Neuron (in vitro differentiated cells): ENCODE results near the gene C19orf25.
"Not testable (repeated sequence)": the region's sequence is repeated elsewhere in the genome, so short reads cannot be mapped to it uniquely, and the experiment has no call there.

Experiments used
- H2AFZ ChIP-seq: one replicate; pipeline ENCODE4 v1.6.1; 2013; ENCODE audit warnings: low read depth, mild to moderate bottlenecking, inconsistent platforms, low read length, moderate library complexity
- H3K27me3 ChIP-seq: one replicate; pipeline ENCODE4 v1.6.1; 2013; ENCODE audit warnings: low read length; ENCODE audit not compliant: insufficient read depth
- H3K36me3 ChIP-seq: one replicate; pipeline ENCODE4 v1.6.1; 2013; ENCODE audit warnings: low read length; ENCODE audit not compliant: insufficient read depth
- H3K4me1 ChIP-seq: one replicate; pipeline ENCODE4 v1.6.1; 2013; ENCODE audit warnings: low read length; ENCODE audit not compliant: insufficient read depth
- H3K4me3 ChIP-seq: 2 replicates; pipeline ENCODE4 v1.5.1; 2013; ENCODE audit warnings: mild to moderate bottlenecking, low read length, moderate library complexity
- H3K9me3 ChIP-seq: one replicate; pipeline ENCODE4 v1.6.1; 2013; ENCODE audit warnings: low read length

The C19orf25 gene

GRCh38 chr19:1488282-1488601 lies 9.2 kb upstream of the C19orf25 start:
- no peaks in the 10 kb centered on the region for H3K36me3 ChIP-seq
- H3K4me1 ChIP-seq = peaks cover 17% of the 10 kb centered on the region
- no peak overlapping the region for H2AFZ ChIP-seq
- no peaks in the 10 kb centered on the region for H3K9me3 ChIP-seq
- H3K4me3 ChIP-seq = no peak overlapping the region
- no peaks in the 10 kb centered on the region for H3K27me3 ChIP-seq

- no peak overlapping the region for H2AFZ ChIP-seq
- H3K9me3 ChIP-seq = no peaks in the 10 kb centered on the region
- peaks cover 12% of the 10 kb centered on the region for H3K4me1 ChIP-seq
These were observed 8.7 kb upstream of the C19orf25 start for GRCh38 chr19:1487576-1488281.

GRCh38 chr19:1486720-1487575 lies 7.9 kb upstream of the C19orf25 start:
- H3K4me3 ChIP-seq = no peak overlapping the region
- no peaks in the 10 kb centered on the region for H3K36me3 ChIP-seq
- H3K9me3 ChIP-seq = no peaks in the 10 kb centered on the region
- no peaks in the 10 kb centered on the region for H3K27me3 ChIP-seq
- no peak overlapping the region for H2AFZ ChIP-seq
- peaks cover 8% of the 10 kb centered on the region for H3K4me1 ChIP-seq

More at GRCh38 chr19:1487576-1488281, 8.7 kb upstream of the C19orf25 start:
- Histone ChIP-seq H3K27me3 (no peaks in the 10 kb centered on the region), H3K36me3 (no peaks in the 10 kb centered on the region), H3K4me3 (no peak overlapping the region)

- no peak overlapping the region for H3K4me3 ChIP-seq
- no peaks in the 10 kb centered on the region for H3K36me3 ChIP-seq
- H2AFZ ChIP-seq = no peak overlapping the region
- H3K4me1 ChIP-seq = no peaks in the 10 kb centered on the region
- H3K9me3 ChIP-seq = no peaks in the 10 kb centered on the region
- H3K27me3 ChIP-seq = no peaks in the 10 kb centered on the region
These were observed 5.0 kb upstream of the C19orf25 start for GRCh38 chr19:1483979-1484428.

GRCh38 chr19:1483131-1483978 lies 4.3 kb upstream of the C19orf25 start:
- Histone ChIP-seq H3K4me3 (no peak overlapping the region), H3K36me3 (no peaks in the 10 kb centered on the region), H3K27me3 (no peaks in the 10 kb centered on the region), H3K4me1 (peaks cover 2% of the 10 kb centered on the region), H2AFZ (no peak overlapping the region), H3K9me3 (no peaks in the 10 kb centered on the region)

GRCh38 chr19:1482361-1483130 lies 3.5 kb upstream of the C19orf25 start:
- H3K4me3 ChIP-seq = no peak overlapping the region
- no peaks in the 10 kb centered on the region for H3K9me3 ChIP-seq
- H3K4me1 ChIP-seq = peaks cover 8% of the 10 kb centered on the region
- no peaks in the 10 kb centered on the region for H3K36me3 ChIP-seq
- H2AFZ ChIP-seq = no peak overlapping the region
- H3K27me3 ChIP-seq = no peaks in the 10 kb centered on the region

GRCh38 chr19:1481893-1482360 lies 2.9 kb upstream of the C19orf25 start:
- H3K4me3 ChIP-seq = no peak overlapping the region
- H3K27me3 ChIP-seq = no peaks in the 10 kb centered on the region
- no peaks in the 10 kb centered on the region for H3K9me3 ChIP-seq
- no peak overlapping the region for H2AFZ ChIP-seq
- peaks cover 8% of the 10 kb centered on the region for H3K4me1 ChIP-seq
- peaks cover 5% of the 10 kb centered on the region for H3K36me3 ChIP-seq

- Histone ChIP-seq H3K27me3 (no peaks in the 10 kb centered on the region), H3K9me3 (no peaks in the 10 kb centered on the region), H3K4me3 (no peak overlapping the region), H3K36me3 (peaks cover 7% of the 10 kb centered on the region), H3K4me1 (peaks cover 8% of the 10 kb centered on the region), H2AFZ (no peak overlapping the region)
These were observed 2.3 kb upstream of the C19orf25 start for GRCh38 chr19:1481224-1481892.

- Histone ChIP-seq H3K4me1 (peaks cover 13% of the 10 kb centered on the region), H3K36me3 (peaks cover 16% of the 10 kb centered on the region)
- not testable (repeated sequence) for H3K9me3 ChIP-seq, H2AFZ ChIP-seq, H3K27me3 ChIP-seq, H3K4me3 ChIP-seq
These were observed 2.0 kb downstream of the C19orf25 start for GRCh38 chr19:1477056-1477455.

GRCh38 chr19:1475751-1476437 lies 3.1 kb downstream of the C19orf25 start:
- H3K27me3 ChIP-seq = no peaks in the 10 kb centered on the region
- H3K9me3 ChIP-seq = no peaks in the 10 kb centered on the region
- H3K4me3 ChIP-seq = no peak overlapping the region

GRCh38 chr19:1474765-1475351 lies 4.2 kb downstream of the C19orf25 start:
- H3K27me3 ChIP-seq = no peaks in the 10 kb centered on the region
- H3K4me3 ChIP-seq = no peak overlapping the region
- peaks cover 33% of the 10 kb centered on the region for H3K36me3 ChIP-seq
- H3K4me1 ChIP-seq = peaks cover 14% of the 10 kb centered on the region
- H3K9me3 ChIP-seq = no peaks in the 10 kb centered on the region
- H2AFZ ChIP-seq = no peak overlapping the region

More at GRCh38 chr19:1475751-1476437, 3.1 kb downstream of the C19orf25 start:
- Histone ChIP-seq H3K36me3 (peaks cover 25% of the 10 kb centered on the region), H2AFZ (no peak overlapping the region), H3K4me1 (peaks cover 14% of the 10 kb centered on the region)
